GM23338 (cell line): ENCODE results near the gene ATG7. TPM values are rescaled to one million over a fixed set of nuclear protein-coding genes. Genes with fewer than 3 reads are reported as not detected.

ENCODE experiments used
- ATAC-seq: fragments of 200-7000 bp; cut with Tn5 transposase; 3 replicates; pipeline ENCODE4 v1.9.1; 2020
- DNase-seq: peaks from one replicate; pipeline ENCODE4 v3.0.0-alpha.2; 2015; ENCODE audit warnings: low spot score
- H2AFZ ChIP-seq: fragments of 200-600 bp; sonication (generic); 2 replicates; pipeline ENCODE4 v1.8.0; 2016; ENCODE audit warnings: antibody characterized with exemption, mild to moderate bottlenecking, moderate library complexity
- H3F3A ChIP-seq: fragments of 200-600 bp; sonication (generic); replicated peaks from 2 replicates; pipeline ENCODE4 v1.8.0; 2017; ENCODE audit warnings: antibody characterized with exemption, mixed run types, low read depth
- H3K27ac ChIP-seq: fragments of 200-600 bp; sonication (generic); 2 replicates; pipeline ENCODE4 v1.6.1; 2016; ENCODE audit warnings: low read depth
- H3K27me3 ChIP-seq: fragments of 200-600 bp; sonication (generic); 2 replicates; pipeline ENCODE4 v1.8.0; 2016; ENCODE audit warnings: mild to moderate bottlenecking, mixed run types, moderate library complexity; ENCODE audit not compliant: insufficient read depth
- H3K36me3 ChIP-seq: fragments of 200-600 bp; sonication (generic); 2 replicates; pipeline ENCODE4 v1.8.0; 2016; ENCODE audit warnings: mild to moderate bottlenecking; ENCODE audit not compliant: insufficient read depth
- H3K4me1 ChIP-seq: fragments of 200-600 bp; sonication (generic); 2 replicates; pipeline ENCODE4 v1.8.0; 2016; ENCODE audit warnings: mild to moderate bottlenecking, moderate library complexity; ENCODE audit not compliant: insufficient read depth
- H3K4me2 ChIP-seq: fragments of 200-600 bp; sonication (generic); 2 replicates; pipeline ENCODE4 v1.7.1; 2017; ENCODE audit warnings: mixed run types
- H3K4me3 ChIP-seq: fragments of 200-600 bp; sonication (generic); 2 replicates; pipeline ENCODE4 v1.6.1; 2016; ENCODE audit warnings: mixed run types
- H3K79me2 ChIP-seq: fragments of 200-600 bp; sonication (generic); replicated peaks from 2 replicates; pipeline ENCODE4 v1.8.0; 2017; ENCODE audit warnings: mild to moderate bottlenecking; ENCODE audit not compliant: insufficient read depth
- H3K9me2 ChIP-seq: fragments of 200-600 bp; sonication (generic); 2 replicates; pipeline ENCODE4 v1.8.0; 2017; ENCODE audit not compliant: insufficient read depth
- H4K20me1 ChIP-seq: fragments of 200-600 bp; sonication (generic); replicated peaks from 2 replicates; pipeline ENCODE4 v1.8.0; 2017; ENCODE audit warnings: mild to moderate bottlenecking; ENCODE audit not compliant: insufficient read depth
- H3K27ac Mint-ChIP-seq: 2 replicates; pipeline ENCODE4 v1.8.0; 2020; ENCODE audit warnings: inconsistent platforms, mild to moderate bottlenecking, moderate library complexity, mixed read lengths
- H3K27me3 Mint-ChIP-seq: 3 replicates; pipeline ENCODE4 v1.8.0; 2022; ENCODE audit warnings: low read depth, mild to moderate bottlenecking, moderate library complexity, mixed read lengths, inconsistent platforms; ENCODE audit not compliant: insufficient read depth, poor library complexity
- H3K36me3 Mint-ChIP-seq: 3 replicates; pipeline ENCODE4 v1.8.0; 2021; ENCODE audit warnings: low read depth, mild to moderate bottlenecking, inconsistent platforms, moderate library complexity, mixed read lengths
- H3K4me1 Mint-ChIP-seq: 3 replicates; pipeline ENCODE4 v1.8.0; 2020; ENCODE audit warnings: mild to moderate bottlenecking, inconsistent platforms, mixed read lengths
- H3K4me3 Mint-ChIP-seq: 3 replicates; pipeline ENCODE4 v1.8.0; 2021; ENCODE audit warnings: moderate library complexity, mild to moderate bottlenecking, inconsistent platforms, mixed read lengths
- H3K9me3 Mint-ChIP-seq: 3 replicates; pipeline ENCODE4 v1.8.0; 2020; ENCODE audit warnings: moderate library complexity, mild to moderate bottlenecking, inconsistent platforms, mixed read lengths
- CREB1 ChIP-seq: fragments of 250-450 bp; sonication (Bioruptor Pico); IDR thresholded peaks from 2 replicates; pipeline ENCODE4 v1.5.0; 2020; ENCODE audit warnings: low read depth, mild to moderate bottlenecking, moderate library complexity
- CTCF ChIP-seq, 2 experiments: fragments of 200-600 bp in 1 of 2; sonication (generic) in 1 of 2; conservative IDR thresholded peaks; 2 replicates each; pipeline versions ENCODE4 v1.5.1 to v1.6.1; 2016 to 2017; ENCODE audit warnings: antibody characterized with exemption in 2 of 2, low read depth in 2 of 2, mild to moderate bottlenecking in 2 of 2, moderate library complexity in 1 of 2
- EZH2phosphoT487 ChIP-seq: fragments of 200-600 bp; sonication (generic); IDR thresholded peaks from one replicate; pipeline ENCODE4 v1.8.1; 2018; ENCODE audit warnings: antibody characterized with exemption; ENCODE audit not compliant: unreplicated experiment
- JUNB ChIP-seq: IDR thresholded peaks from one replicate; pipeline ENCODE4 v1.6.1; 2016; ENCODE audit warnings: antibody characterized with exemption; ENCODE audit not compliant: unreplicated experiment
- POLR2AphosphoS5 ChIP-seq: IDR thresholded peaks from 2 replicates; pipeline ENCODE4 v1.6.1; 2016; ENCODE audit warnings: antibody characterized with exemption, low read depth
- STAT1 ChIP-seq: IDR thresholded peaks from one replicate; pipeline ENCODE4 v1.6.1; 2016; ENCODE audit warnings: antibody characterized with exemption; ENCODE audit not compliant: unreplicated experiment
- ZNF114 ChIP-seq: fragments of 250-450 bp; sonication (Bioruptor Pico); IDR thresholded peaks from 2 replicates; pipeline ENCODE4 v1.5.0; 2020; ENCODE audit warnings: mild to moderate bottlenecking, moderate library complexity
- polyA plus RNA-seq: library from polyadenylated mRNA; unstranded; fragments of >200 nt; fragmentation: Nextera tagmentation; extraction: Ambion mirVana; gene quantifications from 2 replicates; pipeline ENCODE4 v1.2.1, GENCODE V29; 2016
- total RNA-seq: library from RNA; depleted of rRNA; stranded (reverse); fragments of >200 nt; shearing (Covaris generic); gene quantifications from 2 replicates; pipeline ENCODE4 v1.2.3, GENCODE V29; 2014
- TF ChIP-seq, protein P1 (sequence below): IDR thresholded peaks from one replicate; pipeline ENCODE4 v1.6.1; 2018; ENCODE audit warnings: antibody characterized with exemption; ENCODE audit not compliant: unreplicated experiment
- TF ChIP-seq, protein P2 (sequence below): IDR thresholded peaks from 2 replicates; pipeline ENCODE4 v1.6.1; 2016; ENCODE audit warnings: antibody characterized with exemption

ATG7 gene
- total and polyA plus RNA-seq, 2 experiments from 2014 or later, result 16.2 to 36.7 TPM

- no peak for TF ChIP-seq CTCF (conservative IDR thresholded peaks at IDR 0.05; ENCODE audit: low read depth in 2 of 2)
- no peak for TF ChIP-seq JUNB
- no peak for TF ChIP-seq EZH2phosphoT487
- no peak for TF ChIP-seq ZNF114 (CRISPR knock-in tag)
Measured at GRCh38 chr3:11552289-11553264, 280.4 kb downstream of the ATG7 start (continued).

DNA sequence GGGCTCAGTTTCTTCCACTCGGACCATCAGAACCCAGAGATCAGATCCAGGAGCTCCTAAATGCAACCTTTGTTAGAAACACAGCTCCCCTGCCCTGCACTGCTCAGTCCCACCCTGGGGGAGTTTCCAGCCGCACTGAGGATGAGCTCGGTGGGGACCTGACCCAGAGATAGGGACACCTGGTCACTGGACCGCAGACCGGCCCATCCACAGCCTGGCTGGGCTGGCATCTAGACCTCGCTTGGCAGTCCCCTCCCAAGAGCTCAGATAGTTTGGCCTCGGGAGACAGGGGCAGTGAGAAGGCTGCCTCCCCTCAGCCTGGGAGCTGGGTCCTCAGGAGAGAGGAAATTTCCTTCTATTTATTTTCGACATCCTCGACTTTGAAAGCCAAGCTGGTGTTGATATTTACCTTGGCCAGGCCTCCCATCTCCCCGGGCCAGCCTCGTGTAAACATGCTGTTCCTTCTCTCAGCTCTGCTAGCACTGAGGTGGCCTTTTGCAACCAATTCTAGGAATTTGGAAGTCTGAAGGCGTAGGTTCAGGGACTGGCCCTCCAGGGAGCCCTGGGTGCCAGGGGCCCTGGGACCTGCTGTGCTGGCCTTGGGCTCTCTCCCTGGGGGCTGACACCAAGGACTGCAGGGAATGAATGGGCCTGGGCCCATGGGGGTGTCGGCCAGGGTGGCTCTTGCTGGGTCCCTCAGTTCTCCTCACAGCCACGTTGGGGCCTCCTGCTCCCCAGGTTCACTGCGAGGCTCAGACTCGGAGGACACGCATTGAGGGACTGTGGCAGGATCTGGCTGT is 281.4 kb downstream of the ATG7 start:
- H4K20me1 ChIP-seq, result peaks cover 12% of the 10 kb centered on the region; the same call in 1 of the 2 replicates
- no peaks in the 10 kb centered on the region for H3K9me2 ChIP-seq
- no peak overlapping the region for H3K27ac ChIP-seq
- no peaks in the 10 kb centered on the region for H3K4me1 ChIP-seq
- Mint-ChIP-seq H3K36me3 (peaks cover 29% of the 10 kb centered on the region), H3K27me3 (no peaks in the 10 kb centered on the region), H3K4me1 (peaks cover 2% of the 10 kb centered on the region; the same call in 1 of the 3 replicates), H3K9me3 (no peaks in the 10 kb centered on the region; the same call in 2 of the 3 replicates), H3K27ac (no peak overlapping the region), H3K4me3 (no peak overlapping the region)
- DNase-seq (no peak), ATAC-seq (no peak)
- no peak overlapping the region for H2AFZ ChIP-seq
- no peak overlapping the region for H3K4me3 ChIP-seq
- no peaks in the 10 kb centered on the region for H3F3A ChIP-seq
- H3K79me2 ChIP-seq, result peaks cover 11% of the 10 kb centered on the region; the same call in 1 of the 2 replicates
- H3K4me2 ChIP-seq, result no peak overlapping the region
- H3K36me3 ChIP-seq, result no peaks in the 10 kb centered on the region
- H3K27me3 ChIP-seq, result no peaks in the 10 kb centered on the region
- TF ChIP-seq ZNF114 (CRISPR knock-in tag) (no peak), STAT1 (no peak), CREB1 (CRISPR knock-in tag) (no peak), POLR2AphosphoS5 (no peak), EZH2phosphoT487 (no peak)
- TF ChIP-seq, protein P1, sequence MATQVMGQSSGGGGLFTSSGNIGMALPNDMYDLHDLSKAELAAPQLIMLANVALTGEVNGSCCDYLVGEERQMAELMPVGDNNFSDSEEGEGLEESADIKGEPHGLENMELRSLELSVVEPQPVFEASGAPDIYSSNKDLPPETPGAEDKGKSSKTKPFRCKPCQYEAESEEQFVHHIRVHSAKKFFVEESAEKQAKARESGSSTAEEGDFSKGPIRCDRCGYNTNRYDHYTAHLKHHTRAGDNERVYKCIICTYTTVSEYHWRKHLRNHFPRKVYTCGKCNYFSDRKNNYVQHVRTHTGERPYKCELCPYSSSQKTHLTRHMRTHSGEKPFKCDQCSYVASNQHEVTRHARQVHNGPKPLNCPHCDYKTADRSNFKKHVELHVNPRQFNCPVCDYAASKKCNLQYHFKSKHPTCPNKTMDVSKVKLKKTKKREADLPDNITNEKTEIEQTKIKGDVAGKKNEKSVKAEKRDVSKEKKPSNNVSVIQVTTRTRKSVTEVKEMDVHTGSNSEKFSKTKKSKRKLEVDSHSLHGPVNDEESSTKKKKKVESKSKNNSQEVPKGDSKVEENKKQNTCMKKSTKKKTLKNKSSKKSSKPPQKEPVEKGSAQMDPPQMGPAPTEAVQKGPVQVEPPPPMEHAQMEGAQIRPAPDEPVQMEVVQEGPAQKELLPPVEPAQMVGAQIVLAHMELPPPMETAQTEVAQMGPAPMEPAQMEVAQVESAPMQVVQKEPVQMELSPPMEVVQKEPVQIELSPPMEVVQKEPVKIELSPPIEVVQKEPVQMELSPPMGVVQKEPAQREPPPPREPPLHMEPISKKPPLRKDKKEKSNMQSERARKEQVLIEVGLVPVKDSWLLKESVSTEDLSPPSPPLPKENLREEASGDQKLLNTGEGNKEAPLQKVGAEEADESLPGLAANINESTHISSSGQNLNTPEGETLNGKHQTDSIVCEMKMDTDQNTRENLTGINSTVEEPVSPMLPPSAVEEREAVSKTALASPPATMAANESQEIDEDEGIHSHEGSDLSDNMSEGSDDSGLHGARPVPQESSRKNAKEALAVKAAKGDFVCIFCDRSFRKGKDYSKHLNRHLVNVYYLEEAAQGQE, result no peak
- TF ChIP-seq, protein P2, sequence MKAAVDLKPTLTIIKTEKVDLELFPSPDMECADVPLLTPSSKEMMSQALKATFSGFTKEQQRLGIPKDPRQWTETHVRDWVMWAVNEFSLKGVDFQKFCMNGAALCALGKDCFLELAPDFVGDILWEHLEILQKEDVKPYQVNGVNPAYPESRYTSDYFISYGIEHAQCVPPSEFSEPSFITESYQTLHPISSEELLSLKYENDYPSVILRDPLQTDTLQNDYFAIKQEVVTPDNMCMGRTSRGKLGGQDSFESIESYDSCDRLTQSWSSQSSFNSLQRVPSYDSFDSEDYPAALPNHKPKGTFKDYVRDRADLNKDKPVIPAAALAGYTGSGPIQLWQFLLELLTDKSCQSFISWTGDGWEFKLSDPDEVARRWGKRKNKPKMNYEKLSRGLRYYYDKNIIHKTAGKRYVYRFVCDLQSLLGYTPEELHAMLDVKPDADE, result no peak
